A673 (cell line): Measurements from ENCODE around the gene SOCS3. TPM values are rescaled to one million over a fixed set of nuclear protein-coding genes. Genes with fewer than 3 reads are reported as not detected.

Experiments used
- BruUV-seq: library from RNA; stranded (reverse); fragments of 400-500 nt; replicated peaks from 2 replicates; lab custom pipeline; 2021; lab: Mats Ljungman, UMichigan
- CTCF ChIA-PET: fragments of 300-600 bp; sonication (Branson Sonifier 250); formaldehyde crosslinking; loops from one replicate; lab custom pipeline; 2022; ENCODE audit warnings: antibody characterized with exemption; lab: Charles Lee
- POLR2A ChIA-PET: fragments of 300-600 bp; sonication (Branson Sonifier 250); formaldehyde crosslinking; loops from one replicate; lab custom pipeline; 2022; ENCODE audit warnings: antibody characterized with exemption; ENCODE audit not compliant: low non-redundant PET; lab: Charles Lee
- DNase-seq: peaks from one replicate; pipeline ENCODE4 v3.0.0-alpha.2; 2015; ENCODE audit warnings: low spot score
- H3K27ac ChIP-seq: fragments of 200-600 bp; sonication (generic); 2 replicates; pipeline ENCODE4 v1.5.1; 2016; ENCODE audit warnings: mixed run types, low read depth, mild to moderate bottlenecking, mixed read lengths, antibody characterized with exemption, low read length; ENCODE audit not compliant: poor library complexity, severe bottlenecking
- H3K27me3 ChIP-seq: fragments of 200-600 bp; sonication (generic); replicated peaks from 2 replicates; pipeline ENCODE4 v1.6.1; 2017; ENCODE audit warnings: mixed run types, low read depth, mild to moderate bottlenecking, mixed read lengths, antibody characterized with exemption, low read length; ENCODE audit not compliant: insufficient read depth, poor library complexity
- H3K36me3 ChIP-seq: fragments of 200-600 bp; sonication (generic); 2 replicates; pipeline ENCODE4 v1.6.1; 2016; ENCODE audit warnings: mixed run types, mild to moderate bottlenecking, mixed read lengths, antibody characterized with exemption, low read length; ENCODE audit not compliant: insufficient read depth, poor library complexity, severe bottlenecking
- H3K4me1 ChIP-seq: fragments of 200-600 bp; sonication (generic); 2 replicates; pipeline ENCODE4 v1.6.1; 2017; ENCODE audit warnings: mixed run types, mild to moderate bottlenecking, mixed read lengths, antibody characterized with exemption, low read length; ENCODE audit not compliant: insufficient read depth, poor library complexity, severe bottlenecking
- H3K4me3 ChIP-seq: fragments of 200-600 bp; sonication (generic); 2 replicates; pipeline ENCODE4 v1.5.1; 2016; ENCODE audit warnings: low read depth, mixed run types, mild to moderate bottlenecking, mixed read lengths, low read length; ENCODE audit not compliant: poor library complexity, severe bottlenecking
- H3K9me3 ChIP-seq: fragments of 200-600 bp; sonication (generic); 2 replicates; pipeline ENCODE4 v1.6.1; 2016; ENCODE audit warnings: mixed run types, low read depth, mild to moderate bottlenecking, mixed read lengths, antibody characterized with exemption, low read length; ENCODE audit not compliant: poor library complexity, severe bottlenecking
- CTCF ChIP-seq: fragments of 300-800, 200-600 bp; sonication (generic); conservative IDR thresholded peaks from 2 replicates; pipeline ENCODE4 v1.5.1; 2017; ENCODE audit warnings: low read depth, mild to moderate bottlenecking, antibody characterized with exemption, low read length, moderate library complexity, mixed read lengths
- EZH2 ChIP-seq: fragments of 200-600 bp; sonication (generic); IDR thresholded peaks from 2 replicates; pipeline ENCODE4 v1.6.1; 2017; ENCODE audit warnings: borderline replicate concordance, low read depth, mild to moderate bottlenecking, mixed read lengths, antibody characterized with exemption, low read length; ENCODE audit not compliant: poor library complexity, severe bottlenecking
- intact Hi-C: fragments of 100-400 bp; cut with micrococcal nuclease; formaldehyde crosslinking; loops from one replicate; pipeline ENCODE4 v1.10.0; 2022; ENCODE audit not compliant: unreplicated experiment
- total RNA-seq: library from RNA; stranded (reverse); gene quantifications from 2 replicates; pipeline ENCODE4 v1.2.3, GENCODE V29; 2021

The SOCS3 gene
- total RNA-seq, 1 experiment from 2014 or later = 9.5 TPM

GRCh38 chr17:78392295-78392694 is 32.4 kb upstream of the SOCS3 start:
- no TSS peak for BruUV-seq
- Histone ChIP-seq H3K36me3 (peaks cover 6% of the 10 kb centered on the region), H3K9me3 (no peaks in the 10 kb centered on the region), H3K4me3 (no peak overlapping the region), H3K27me3 (no peaks in the 10 kb centered on the region), H3K27ac (no peak overlapping the region), H3K4me1 (no peaks in the 10 kb centered on the region)
- no peak for TF ChIP-seq CTCF
- TF ChIP-seq EZH2 = no peak
- POLR2A ChIA-PET = no interaction called here
- CTCF ChIA-PET = no interaction called here
- intact Hi-C loops = no loop called here
- no peak for DNase-seq

- no peak overlapping the region for H3K4me3 ChIP-seq
- H3K27ac ChIP-seq = no peak overlapping the region
- BruUV-seq = no TSS peak
- intact Hi-C loops = no loop called here
- CTCF ChIA-PET = no interaction called here
- no peak for TF ChIP-seq EZH2
- TF ChIP-seq CTCF = no peak
- H3K4me1 ChIP-seq = no peaks in the 10 kb centered on the region
- H3K27me3 ChIP-seq = no peaks in the 10 kb centered on the region
- no peak for DNase-seq
- H3K9me3 ChIP-seq = no peaks in the 10 kb centered on the region
- peaks cover 6% of the 10 kb centered on the region for H3K36me3 ChIP-seq
- POLR2A ChIA-PET = no interaction called here
These were observed 32.0 kb upstream of the SOCS3 start for GRCh38 chr17:78391843-78392242.

GRCh38 chr17:78391051-78391431 is 31.2 kb upstream of the SOCS3 start:
- CTCF ChIA-PET = no interaction called here
- POLR2A ChIA-PET = no interaction called here
- no peaks in the 10 kb centered on the region for H3K4me1 ChIP-seq
- BruUV-seq = no TSS peak
- intact Hi-C loops = no loop called here
- H3K27me3 ChIP-seq = no peaks in the 10 kb centered on the region
- DNase-seq = no peak
- H3K4me3 ChIP-seq = no peak overlapping the region
- peaks cover 6% of the 10 kb centered on the region for H3K36me3 ChIP-seq
- H3K27ac ChIP-seq = no peak overlapping the region
- no peaks in the 10 kb centered on the region for H3K9me3 ChIP-seq
- TF ChIP-seq CTCF = no peak
- no peak for TF ChIP-seq EZH2
